Activated T-helper 17 cell treated with anti-CD3 and anti-CD28 coated beads, Interleukin-2, amount 50 U/mL, for 72 hours (primary cell): Measurements from ENCODE around the gene NDUFB4. TPM values are rescaled to one million over a fixed set of nuclear protein-coding genes. Genes with fewer than 3 reads are reported as not detected.
A peak's percentile ranks its signal among the peaks of the same experiment; 100 is the strongest.

ENCODE experiments used
- ATAC-seq: fragments of 150-1000 bp; cut with Tn5 transposase; replicated peaks from 2 replicates; pipeline ENCODE4 v1.10.0; 2021; ENCODE audit warnings: mild to moderate bottlenecking, moderate library complexity
- H3K27ac Mint-ChIP-seq: one replicate; pipeline ENCODE4 v1.8.0; 2022; ENCODE audit warnings: mixed read lengths
- H3K27me3 Mint-ChIP-seq: one replicate; pipeline ENCODE4 v1.8.0; 2022; ENCODE audit warnings: mixed read lengths
- H3K36me3 Mint-ChIP-seq: one replicate; pipeline ENCODE4 v1.8.0; 2022; ENCODE audit warnings: low read depth, mild to moderate bottlenecking, mixed read lengths
- H3K4me1 Mint-ChIP-seq: one replicate; pipeline ENCODE4 v1.8.0; 2022; ENCODE audit warnings: mixed read lengths
- H3K4me3 Mint-ChIP-seq: one replicate; pipeline ENCODE4 v1.8.0; 2022; ENCODE audit warnings: mild to moderate bottlenecking, mixed read lengths
- H3K9me3 Mint-ChIP-seq: one replicate; pipeline ENCODE4 v1.8.0; 2022; ENCODE audit warnings: mixed read lengths
- total RNA-seq, 2 donors: library from RNA; stranded (reverse); gene quantifications; one replicate each; pipeline ENCODE4 v1.2.3, GENCODE V29; 2022

NDUFB4 gene
- total RNA-seq, 2 donors from 2014 or later, result 149 to 229 TPM

DNA sequence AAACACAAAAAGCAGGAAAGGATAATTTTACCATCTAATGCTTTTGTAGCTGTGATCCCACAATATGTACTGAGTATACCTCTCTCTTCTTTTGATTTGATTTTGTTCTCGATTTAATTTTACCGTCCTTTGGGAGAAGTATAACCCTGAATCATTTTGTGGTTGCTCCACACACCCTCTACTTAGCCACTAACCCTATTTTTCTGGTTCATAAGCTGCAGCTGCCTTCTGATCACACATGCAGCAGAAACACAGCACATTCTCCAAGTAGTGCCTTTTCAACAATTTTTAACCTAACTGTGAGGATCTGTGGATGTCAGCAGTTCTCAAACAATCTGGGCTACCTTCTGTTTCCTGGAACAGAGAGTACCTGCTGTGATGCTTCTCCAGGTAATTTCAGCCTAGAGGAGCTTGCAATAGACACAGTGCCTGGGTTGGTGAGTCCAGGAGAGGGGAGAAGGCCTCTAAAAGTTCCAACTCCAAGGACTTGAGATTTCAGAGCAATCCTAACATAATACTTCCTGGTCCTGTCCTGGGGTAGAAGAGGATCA, 45.6 kb downstream of the NDUFB4 start:
- Mint-ChIP-seq H3K9me3 (peaks cover 3% of the 10 kb centered on the region), H3K4me3 (no peak overlapping the region), H3K27me3 (no peaks in the 10 kb centered on the region), H3K36me3 (no peaks in the 10 kb centered on the region), H3K4me1 (peaks cover 7% of the 10 kb centered on the region), H3K27ac (no peak overlapping the region)
- no peak for ATAC-seq

DNA sequence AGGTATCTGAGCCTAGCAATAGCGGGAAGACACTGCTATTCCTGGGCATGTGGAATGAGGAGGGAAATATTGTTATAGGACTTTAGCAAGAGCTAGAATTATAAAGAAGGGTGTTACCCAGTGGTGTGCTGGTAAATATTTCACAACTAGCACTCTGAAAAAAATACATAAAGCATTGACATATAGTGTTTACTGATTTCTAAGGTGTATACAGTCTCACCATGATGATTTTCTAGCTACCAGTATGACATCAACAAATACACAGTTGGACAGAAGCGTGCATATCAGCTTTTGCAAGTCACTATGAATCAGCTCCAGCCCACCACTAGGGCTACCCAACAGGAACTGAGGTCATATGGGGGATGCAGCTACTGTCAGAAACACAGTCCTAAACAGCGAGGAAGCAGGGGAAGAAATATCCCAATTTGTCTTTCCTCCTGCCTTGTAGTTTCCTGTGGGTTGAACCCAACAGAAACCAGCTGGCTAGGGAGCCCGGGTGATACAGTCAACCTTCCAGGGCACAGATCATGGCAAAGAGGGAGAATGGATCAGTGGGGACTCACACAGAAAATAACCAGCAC, 46.3 kb downstream of the NDUFB4 start:
- no peaks in the 10 kb centered on the region for H3K36me3 Mint-ChIP-seq
- H3K4me3 Mint-ChIP-seq, result no peak overlapping the region
- ATAC-seq, result peak; percentile 52
- peaks cover 7% of the 10 kb centered on the region for H3K4me1 Mint-ChIP-seq
- H3K27me3 Mint-ChIP-seq, result no peaks in the 10 kb centered on the region
- peaks cover 3% of the 10 kb centered on the region for H3K9me3 Mint-ChIP-seq
- no peak overlapping the region for H3K27ac Mint-ChIP-seq

DNA sequence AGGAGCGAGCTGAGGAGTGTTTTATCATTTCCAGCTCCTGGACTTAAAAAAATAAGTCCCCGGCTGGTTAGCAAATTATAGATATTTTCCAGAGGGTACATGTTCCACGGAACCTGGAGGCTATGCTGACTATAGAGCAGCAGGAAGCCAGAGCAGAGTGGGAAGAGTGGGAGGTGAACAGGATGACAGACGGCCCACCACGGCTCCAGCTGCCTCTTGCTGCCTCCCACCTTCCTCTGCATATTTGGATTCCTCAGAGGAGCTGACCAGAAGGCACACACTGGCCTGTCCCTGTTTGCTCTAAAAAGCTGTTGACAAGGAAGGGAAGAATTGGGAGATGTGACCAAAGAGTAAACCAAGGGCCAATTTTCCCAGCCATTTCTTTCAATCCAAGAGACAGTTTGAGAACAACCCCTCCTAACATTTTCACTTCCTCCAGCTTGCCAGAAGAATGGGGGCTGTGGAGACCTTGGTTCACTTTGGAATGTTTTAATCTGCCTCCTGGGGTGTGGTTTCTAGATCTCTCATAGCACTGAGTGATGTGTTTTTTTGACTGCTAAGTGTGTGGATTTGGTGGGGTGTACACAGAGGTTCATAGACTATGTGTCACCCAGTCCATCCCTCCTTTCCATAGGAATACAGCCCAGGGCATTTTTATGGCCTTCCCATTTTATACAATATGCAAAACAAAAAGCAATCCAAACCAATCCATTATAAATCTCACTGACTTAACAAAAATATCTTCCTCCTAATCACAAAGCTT, 49.1 kb downstream of the NDUFB4 start:
- no peak overlapping the region for H3K27ac Mint-ChIP-seq
- ATAC-seq, result no peak
- no peaks in the 10 kb centered on the region for H3K36me3 Mint-ChIP-seq
- no peaks in the 10 kb centered on the region for H3K9me3 Mint-ChIP-seq
- H3K4me3 Mint-ChIP-seq, result no peak overlapping the region
- no peaks in the 10 kb centered on the region for H3K27me3 Mint-ChIP-seq
- H3K4me1 Mint-ChIP-seq, result peaks cover 1% of the 10 kb centered on the region

DNA sequence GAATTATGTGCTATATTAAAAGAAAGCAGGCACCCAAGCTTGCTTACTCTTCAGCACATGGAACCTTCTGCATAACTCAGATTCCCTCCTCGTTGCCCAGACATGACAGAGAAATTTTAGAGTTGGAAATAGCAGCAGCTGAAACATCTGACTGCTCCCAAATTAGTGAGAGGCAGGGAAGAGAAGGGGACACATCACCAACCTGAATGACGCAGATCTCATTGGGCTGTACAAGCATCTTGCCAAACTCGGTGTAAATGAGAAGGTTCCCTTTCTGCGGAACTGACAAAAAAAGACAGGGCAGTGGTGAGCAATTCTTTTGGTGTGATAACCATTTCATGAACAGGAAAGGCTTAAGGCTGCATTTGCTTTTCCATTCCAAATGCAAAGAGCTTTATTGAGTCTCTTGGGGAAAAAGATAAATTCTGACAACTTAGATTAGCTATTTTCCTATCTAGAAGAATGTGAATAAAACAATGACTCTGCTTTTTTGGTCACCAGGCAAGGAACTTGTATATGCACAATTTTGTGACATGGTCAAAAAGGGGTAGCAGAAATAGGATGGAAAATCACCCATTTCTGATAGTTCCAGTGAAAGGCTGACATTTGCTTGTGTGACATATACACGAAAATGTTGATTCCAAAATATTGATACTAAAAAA, 50.8 kb downstream of the NDUFB4 start:
- Mint-ChIP-seq H3K27me3 (no peaks in the 10 kb centered on the region), H3K36me3 (no peaks in the 10 kb centered on the region), H3K27ac (no peak overlapping the region), H3K4me1 (no peaks in the 10 kb centered on the region), H3K4me3 (no peak overlapping the region), H3K9me3 (no peaks in the 10 kb centered on the region)
- no peak for ATAC-seq

DNA sequence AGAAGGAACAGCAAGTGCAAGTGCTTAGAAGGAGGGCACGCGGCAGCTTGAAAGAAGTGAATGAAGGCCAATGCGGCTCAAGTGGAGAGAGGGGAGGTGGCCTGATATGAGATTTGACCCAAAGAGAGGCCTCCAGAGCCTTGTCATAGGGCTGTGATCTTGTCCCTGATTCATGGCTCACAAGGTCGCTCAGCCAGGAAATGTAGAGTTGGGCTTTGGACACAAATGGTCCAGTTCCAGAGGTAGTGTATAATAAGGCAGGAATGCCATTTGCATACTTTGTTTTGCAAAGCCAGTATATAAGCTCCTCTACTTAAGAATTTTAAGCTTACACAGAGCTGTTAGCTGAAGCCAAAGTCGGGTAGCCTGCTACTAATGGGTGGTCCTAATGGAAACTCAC, 52.2 kb downstream of the NDUFB4 start:
- Mint-ChIP-seq H3K36me3 (no peaks in the 10 kb centered on the region), H3K4me1 (no peaks in the 10 kb centered on the region), H3K27me3 (no peaks in the 10 kb centered on the region), H3K4me3 (no peak overlapping the region), H3K27ac (no peak overlapping the region), H3K9me3 (no peaks in the 10 kb centered on the region)
- no peak for ATAC-seq

DNA sequence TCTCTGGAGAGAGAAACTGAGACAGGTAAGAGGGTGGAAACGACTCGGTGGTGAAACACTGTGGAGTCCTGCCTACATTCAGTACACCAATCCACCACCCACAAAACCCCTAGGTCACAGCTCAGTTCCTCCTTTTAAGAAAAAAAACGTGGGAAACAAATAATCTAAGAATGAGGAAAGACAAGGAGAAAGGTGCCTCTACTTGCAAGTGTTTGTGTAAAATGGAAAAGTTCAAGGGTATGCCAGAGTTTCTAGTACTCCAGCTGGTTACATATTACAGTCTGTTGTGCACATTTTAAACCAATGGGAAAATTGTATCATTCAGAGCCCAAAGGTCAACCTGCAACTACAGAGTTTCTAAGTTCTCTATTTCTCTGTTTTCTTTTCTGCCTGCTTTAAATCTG, 53.7 kb downstream of the NDUFB4 start:
- Mint-ChIP-seq H3K27me3 (no peaks in the 10 kb centered on the region), H3K4me1 (no peaks in the 10 kb centered on the region), H3K36me3 (no peaks in the 10 kb centered on the region), H3K27ac (no peak overlapping the region), H3K9me3 (no peaks in the 10 kb centered on the region), H3K4me3 (no peak overlapping the region)
- no peak for ATAC-seq

DNA sequence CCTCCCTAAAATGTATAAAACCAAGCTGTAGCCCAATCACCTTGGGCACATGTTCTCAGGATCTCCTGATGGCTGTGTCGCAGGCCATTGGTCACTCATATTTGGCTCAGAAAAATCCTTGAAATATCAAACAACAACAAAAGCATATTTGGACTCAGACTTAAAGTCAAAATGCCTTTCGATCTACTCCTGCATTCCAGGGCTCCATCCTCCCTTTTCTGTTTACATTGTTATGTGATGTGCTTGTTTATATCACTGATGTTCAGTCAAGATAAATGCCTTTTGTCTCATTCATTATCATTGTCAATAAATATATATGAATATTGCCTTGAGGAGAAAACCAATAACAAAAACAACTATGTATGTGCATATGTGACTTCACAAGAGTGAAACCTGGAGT, 54.2 kb downstream of the NDUFB4 start:
- Mint-ChIP-seq H3K36me3 (no peaks in the 10 kb centered on the region), H3K9me3 (no peaks in the 10 kb centered on the region), H3K27me3 (no peaks in the 10 kb centered on the region), H3K4me1 (no peaks in the 10 kb centered on the region), H3K27ac (no peak overlapping the region), H3K4me3 (no peak overlapping the region)
- ATAC-seq, result no peak

Other genes starting within 250 kb of the NDUFB4 start
- gene LRRC58, start 247.0 kb upstream of the NDUFB4 start, total RNA-seq, result 10 to 100 TPM; 20.1 to 33.8 TPM
- 1 to 10 TPM; 1.4 to 2.6 TPM for gene FSTL1, start 145.3 kb upstream of the NDUFB4 start, total RNA-seq
- gene HGD, start 85.9 kb downstream of the NDUFB4 start, total RNA-seq, result 1 to 10 TPM in 1 of 2 donors, under 1 TPM in 1; 0.82 to 3.4 TPM
- 10 to 100 TPM; 36.8 to 46.0 TPM for gene RABL3, start 146.2 kb downstream of the NDUFB4 start, total RNA-seq
- gene GTF2E1, start 146.4 kb downstream of the NDUFB4 start, total RNA-seq, result 10 to 100 TPM; 11.1 to 20.2 TPM